HG02759 (cell line): Measurements from ENCODE around the gene TSPYL1.

Experiments used
- ATAC-seq: cut with Tn5 transposase; IDR thresholded peaks from one replicate; pipeline ENCODE4 v1.9.1; 2021; ENCODE audit warnings: mild to moderate bottlenecking, moderate library complexity; ENCODE audit not compliant: unreplicated experiment

Gene TSPYL1

GRCh38 chr6:116265041-116265829 is 14.5 kb downstream of the TSPYL1 start:
- no peak for ATAC-seq

- ATAC-seq = no peak
These were observed 16.4 kb downstream of the TSPYL1 start for GRCh38 chr6:116263353-116263752.

GRCh38 chr6:116258520-116258919 is 21.2 kb downstream of the TSPYL1 start:
- no peak for ATAC-seq

- no peak for ATAC-seq
These were observed 23.0 kb downstream of the TSPYL1 start for GRCh38 chr6:116256694-116257093.

- no peak for ATAC-seq
These were observed 24.4 kb downstream of the TSPYL1 start for GRCh38 chr6:116255246-116255800.

- ATAC-seq = peak; percentile 35
These were observed 25.3 kb downstream of the TSPYL1 start for GRCh38 chr6:116254297-116255056.

GRCh38 chr6:116253505-116254296 is 26.0 kb downstream of the TSPYL1 start, which contains the start of gene TSPYL4:
TSS of gene TSPYL4 (minus strand) at chr6:116254075. CDS start at chr6:116254008, 67 bp downstream.
- ATAC-seq = peak; percentile 99

GRCh38 chr6:116253188-116253504 is 26.6 kb downstream of the TSPYL1 start:
- no peak for ATAC-seq

GRCh38 chr6:116251568-116252384 is 28.0 kb downstream of the TSPYL1 start:
- no peak for ATAC-seq

- no peak for ATAC-seq
These were observed 31.2 kb downstream of the TSPYL1 start for GRCh38 chr6:116248577-116248976.

- ATAC-seq = no peak
These were observed 32.4 kb downstream of the TSPYL1 start for GRCh38 chr6:116247285-116247684.

- no peak for ATAC-seq
These were observed 33.6 kb downstream of the TSPYL1 start for GRCh38 chr6:116246089-116246488.

- ATAC-seq = no peak
These were observed 35.4 kb downstream of the TSPYL1 start for GRCh38 chr6:116244284-116244683.

GRCh38 chr6:116239856-116240255 is 39.9 kb downstream of the TSPYL1 start:
- no peak for ATAC-seq

GRCh38 chr6:116239256-116239655 is 40.5 kb downstream of the TSPYL1 start:
- no peak for ATAC-seq

GRCh38 chr6:116238083-116238482 is 41.6 kb downstream of the TSPYL1 start:
- ATAC-seq = no peak

GRCh38 chr6:116234689-116235088 is 45.0 kb downstream of the TSPYL1 start:
- ATAC-seq = no peak

- no peak for ATAC-seq
These were observed 50.3 kb downstream of the TSPYL1 start for GRCh38 chr6:116229287-116229913.
